ENCODE measurements around the gene PRR32.
"Not testable (repeated sequence)": the region's sequence is repeated elsewhere in the genome, so short reads cannot be mapped to it uniquely, and the experiment has no call there.

The PRR32 gene

GRCh38 chrX:126819429-126819828, at the start of gene PRR32:
PRR32 (plus strand) TSS chrX:126819729; CDS start chrX:126819844, 115 bp downstream.
- no peak for FAIRE-seq

GRCh38 chrX:126770179-126770578, 49.4 kb upstream of the PRR32 start:
- no peak for FAIRE-seq

GRCh38 chrX:126785539-126785938, 34.0 kb upstream of the PRR32 start:
- no peak for FAIRE-seq

- no peak for FAIRE-seq
Observed at GRCh38 chrX:126799059-126799458, 20.5 kb upstream of the PRR32 start.

GRCh38 chrX:126806784-126807183, 12.7 kb upstream of the PRR32 start:
- not testable (repeated sequence) for FAIRE-seq

- no peak for FAIRE-seq
Observed at GRCh38 chrX:126815806-126816205, 3.7 kb upstream of the PRR32 start.

GRCh38 chrX:126820700-126821420, 1.3 kb downstream of the PRR32 start:
- FAIRE-seq = no peak

GRCh38 chrX:126824338-126825007, 4.9 kb downstream of the PRR32 start:
- no peak for FAIRE-seq

GRCh38 chrX:126825566-126826193, 6.2 kb downstream of the PRR32 start:
- no peak for FAIRE-seq

GRCh38 chrX:126836186-126836585, 16.7 kb downstream of the PRR32 start:
- no peak for FAIRE-seq

- no peak for FAIRE-seq
Observed at GRCh38 chrX:126847143-126847542, 27.6 kb downstream of the PRR32 start.

GRCh38 chrX:126855839-126856524, 36.5 kb downstream of the PRR32 start:
- no peak for FAIRE-seq
